Prostate gland (tissue), 2 donors: ENCODE measurements around the gene ZNF628. TPM values are rescaled to one million over a fixed set of nuclear protein-coding genes. Genes with fewer than 3 reads are reported as not detected.

Source experiments
- DNase-seq: peaks from one replicate; pipeline ENCODE4 v3.0.0-alpha.2; 2019; ENCODE audit warnings: low spot score
- H3K27ac ChIP-seq, 2 donors: fragments of 200-600 bp; sonication (generic); 2 replicates each; pipeline ENCODE4 v1.5.1; 2017 to 2019
- H3K27me3 ChIP-seq: fragments of 200-600 bp; sonication (generic); replicated peaks from 2 replicates; pipeline ENCODE4 v1.5.1; 2019; ENCODE audit not compliant: insufficient read depth
- H3K36me3 ChIP-seq, 2 donors: fragments of 200-600 bp; sonication (generic); 1 replicate in 1 of 2; 2 replicates in 1 of 2; pipeline versions ENCODE4 v1.5.1 to v1.8.1; 2017 to 2019
- H3K4me1 ChIP-seq: fragments of 200-600 bp; sonication (generic); replicated peaks from 2 replicates; pipeline ENCODE4 v1.5.1; 2019
- H3K4me3 ChIP-seq, 2 donors: fragments of 200-600 bp; sonication (generic); 2 replicates each; pipeline ENCODE4 v1.5.1; 2017 to 2019
- H3K9me3 ChIP-seq: fragments of 200-600 bp; sonication (generic); 2 replicates; pipeline ENCODE4 v1.5.1; 2017
- POLR2A ChIP-seq: fragments of 450-650 bp; IDR thresholded peaks from one replicate; pipeline ENCODE4 v1.6.1; 2016; ENCODE audit warnings: antibody characterized with exemption, mild to moderate bottlenecking
- POLR2AphosphoS5 ChIP-seq: sonication (generic); formaldehyde crosslinking; IDR thresholded peaks from one replicate; pipeline ENCODE4 v1.6.1; 2017; ENCODE audit warnings: antibody characterized with exemption
- WGBS: methylation state at CpG from one replicate; pipeline ENCODE4 v1.1.5; 2018; 5-methylcytosine and 5-hydroxymethylcytosine counted together
- intact Hi-C: fragments of 100-400 bp; cut with DNase I; formaldehyde crosslinking; loops from one replicate; pipeline ENCODE4 v1.14.2; 2022
- total RNA-seq, 2 donors: library from RNA; depleted of rRNA; stranded (reverse); fragments of >200 nt; gene quantifications; one replicate each; pipeline ENCODE4 v1.1.0, GENCODE V29; 2016
- TF ChIP-seq, protein P1 (sequence below), 4 experiments: fragments of 200-600 bp in 2 of 4; fragments of 450-650 bp in 2 of 4; sonication (generic) in 2 of 4; IDR thresholded peaks; 1 replicate in 3 of 4; 2 replicates in 1 of 4; pipeline ENCODE4 v1.5.1; 2016 to 2019; ENCODE audit warnings: antibody characterized with exemption in 4 of 4, mild to moderate bottlenecking in 2 of 4, moderate library complexity in 2 of 4

Gene ZNF628
- total RNA-seq, 2 donors from 2014 or later: 10.9 to 66.4 TPM

- Histone ChIP-seq H3K27me3 (no peaks in the 10 kb centered on the region), H3K27ac (no peak overlapping the region), H3K4me1 (no peaks in the 10 kb centered on the region), H3K4me3 (no peak overlapping the region), H3K9me3 (no peaks in the 10 kb centered on the region), H3K36me3 (no peaks in the 10 kb centered on the region)
- TF ChIP-seq, protein P1, sequence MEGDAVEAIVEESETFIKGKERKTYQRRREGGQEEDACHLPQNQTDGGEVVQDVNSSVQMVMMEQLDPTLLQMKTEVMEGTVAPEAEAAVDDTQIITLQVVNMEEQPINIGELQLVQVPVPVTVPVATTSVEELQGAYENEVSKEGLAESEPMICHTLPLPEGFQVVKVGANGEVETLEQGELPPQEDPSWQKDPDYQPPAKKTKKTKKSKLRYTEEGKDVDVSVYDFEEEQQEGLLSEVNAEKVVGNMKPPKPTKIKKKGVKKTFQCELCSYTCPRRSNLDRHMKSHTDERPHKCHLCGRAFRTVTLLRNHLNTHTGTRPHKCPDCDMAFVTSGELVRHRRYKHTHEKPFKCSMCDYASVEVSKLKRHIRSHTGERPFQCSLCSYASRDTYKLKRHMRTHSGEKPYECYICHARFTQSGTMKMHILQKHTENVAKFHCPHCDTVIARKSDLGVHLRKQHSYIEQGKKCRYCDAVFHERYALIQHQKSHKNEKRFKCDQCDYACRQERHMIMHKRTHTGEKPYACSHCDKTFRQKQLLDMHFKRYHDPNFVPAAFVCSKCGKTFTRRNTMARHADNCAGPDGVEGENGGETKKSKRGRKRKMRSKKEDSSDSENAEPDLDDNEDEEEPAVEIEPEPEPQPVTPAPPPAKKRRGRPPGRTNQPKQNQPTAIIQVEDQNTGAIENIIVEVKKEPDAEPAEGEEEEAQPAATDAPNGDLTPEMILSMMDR (IDR thresholded peaks at IDR 0.05): no peak
- TF ChIP-seq POLR2A: no peak
- no peak for TF ChIP-seq POLR2AphosphoS5
- no peak for DNase-seq
- WGBS: 76% methylated on average over 50 of the region's 52 CpGs
- intact Hi-C loops: no loop called here
These were observed 14.3 kb downstream of the ZNF628 start for GRCh38 chr19:55490478-55491432.

GRCh38 chr19:55491546-55492360, 15.3 kb downstream of the ZNF628 start:
- H3K4me3 ChIP-seq: no peak overlapping the region
- TF ChIP-seq POLR2AphosphoS5 (no peak), POLR2A (no peak)
- TF ChIP-seq, protein P1 (IDR thresholded peaks at IDR 0.05): no peak
- H3K27ac ChIP-seq: no peak overlapping the region
- no peaks in the 10 kb centered on the region for H3K9me3 ChIP-seq
- H3K4me1 ChIP-seq: no peaks in the 10 kb centered on the region
- 56% methylated on average over 24 of the region's 24 CpGs for WGBS
- H3K27me3 ChIP-seq: no peaks in the 10 kb centered on the region
- H3K36me3 ChIP-seq: no peaks in the 10 kb centered on the region
- intact Hi-C loops: no loop called here
- DNase-seq: no peak

DNA sequence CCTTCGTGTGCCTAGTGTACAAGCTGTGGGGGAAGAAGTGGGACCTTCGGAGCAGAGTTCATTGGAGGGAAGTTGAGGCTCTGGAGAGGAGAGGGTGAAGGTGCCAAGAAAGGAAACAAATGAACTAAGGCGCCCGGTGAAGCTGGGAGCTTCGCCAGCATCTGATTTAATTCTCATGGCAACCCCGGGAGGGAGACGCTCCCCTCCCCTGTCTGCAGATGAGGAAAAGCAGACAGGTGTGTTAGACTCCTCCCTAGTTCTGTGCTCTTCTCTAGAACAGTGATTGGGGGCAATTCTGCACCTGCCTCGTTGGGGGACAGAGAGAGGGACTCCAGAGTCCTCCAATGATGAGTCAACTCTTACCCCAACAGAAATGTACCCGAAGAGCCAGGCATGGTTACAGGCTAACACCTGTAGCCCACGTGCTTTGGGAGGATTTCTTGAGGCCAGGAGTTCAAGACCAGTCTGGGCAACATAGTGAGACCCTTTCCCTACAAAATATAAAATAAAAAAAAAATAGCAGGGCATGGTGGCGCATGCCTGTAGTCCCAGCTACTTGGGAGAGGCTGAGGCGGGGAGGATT, 16.0 kb downstream of the ZNF628 start:
- WGBS: 31% methylated on average over 12 of the region's 12 CpGs
- no peak for DNase-seq
- no peaks in the 10 kb centered on the region for H3K4me1 ChIP-seq

DNA sequence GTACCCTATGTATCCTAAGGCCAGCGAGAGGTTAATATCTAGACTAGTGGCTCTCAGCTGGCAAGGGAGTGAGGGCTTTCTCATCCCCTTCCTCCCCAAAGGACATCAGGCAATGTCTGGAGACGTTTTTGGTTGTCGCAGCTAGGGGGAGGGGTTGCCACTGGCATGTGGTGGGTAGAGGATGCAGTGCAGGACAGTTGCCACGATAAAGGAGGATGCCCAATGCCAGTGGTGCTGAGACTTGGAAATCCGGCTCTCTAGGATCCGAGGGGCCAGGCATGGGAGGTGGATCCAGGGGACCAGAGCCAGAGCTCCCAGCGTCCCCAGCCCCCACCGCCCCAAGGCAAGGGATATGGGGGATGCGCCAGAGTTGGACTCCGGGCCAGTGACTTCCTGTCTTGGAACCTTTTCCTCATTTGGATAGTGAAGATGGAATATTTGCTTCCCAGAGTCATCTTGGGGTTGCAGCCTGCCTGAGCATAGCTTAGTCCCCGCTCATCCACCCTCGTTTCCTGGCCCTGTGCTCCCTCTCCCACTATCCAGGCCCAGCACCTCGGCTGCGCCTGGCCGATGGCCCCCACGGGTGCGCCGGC, 16.7 kb downstream of the ZNF628 start:
- WGBS: 41% methylated on average over 18 of the region's 18 CpGs
- peak overlapping the region in 1 of 2 donors; percentile 18 for H3K27ac ChIP-seq
- H3K27me3 ChIP-seq: no peaks in the 10 kb centered on the region
- H3K9me3 ChIP-seq: no peaks in the 10 kb centered on the region
- H3K4me1 ChIP-seq: no peaks in the 10 kb centered on the region
- TF ChIP-seq POLR2AphosphoS5 (no peak), POLR2A (no peak)
- TF ChIP-seq, protein P1 (IDR thresholded peaks at IDR 0.05): no peak
- H3K36me3 ChIP-seq: no peaks in the 10 kb centered on the region
- no peak for DNase-seq
- no peak overlapping the region for H3K4me3 ChIP-seq
- intact Hi-C loops: no loop called here

More for the DNA sequence above, 16.0 kb downstream of the ZNF628 start:
- Histone ChIP-seq H3K27ac (no peak overlapping the region), H3K27me3 (no peaks in the 10 kb centered on the region), H3K36me3 (no peaks in the 10 kb centered on the region), H3K9me3 (no peaks in the 10 kb centered on the region), H3K4me3 (no peak overlapping the region)
- TF ChIP-seq POLR2AphosphoS5 (no peak), POLR2A (no peak)
- TF ChIP-seq, protein P1 (IDR thresholded peaks at IDR 0.05): no peak
- intact Hi-C loops: no loop called here
